ENCODE measurements around the gene ASB6. TPM values are rescaled to one million over a fixed set of nuclear protein-coding genes. Genes with fewer than 3 reads are reported as not detected.
"Not testable (repeated sequence)": the region's sequence is repeated elsewhere in the genome, so short reads cannot be mapped to it uniquely, and the experiment has no call there.

ASB6 gene
- total RNA-seq, 1 donor = 17.8 TPM

- Histone ChIP-seq H3K4me1 (ENCODE audit: insufficient read depth, low read length) (peaks cover 46% of the 10 kb centered on the region), H3K4me3 (ENCODE audit: low read length) (no peak overlapping the region), H3K27me3 (ENCODE audit: insufficient read depth, low read length) (no peaks in the 10 kb centered on the region), H3K9me3 (ENCODE audit: low read depth, low read length) (no peaks in the 10 kb centered on the region)
These were observed 37.2 kb downstream of the ASB6 start for GRCh38 chr9:129604766-129605163.

GRCh38 chr9:129604056-129604765 is 37.7 kb downstream of the ASB6 start:
- H3K9me3 ChIP-seq (ENCODE audit: low read depth, low read length) = no peaks in the 10 kb centered on the region
- H3K4me1 ChIP-seq (ENCODE audit: insufficient read depth, low read length) = peaks cover 41% of the 10 kb centered on the region
- no peaks in the 10 kb centered on the region for H3K27me3 ChIP-seq (ENCODE audit: insufficient read depth, low read length)

GRCh38 chr9:129602598-129603415 is 39.1 kb downstream of the ASB6 start:
- Histone ChIP-seq H3K4me3 (ENCODE audit: low read length) (no peak overlapping the region), H3K4me1 (ENCODE audit: insufficient read depth, low read length) (peaks cover 36% of the 10 kb centered on the region), H3K27me3 (ENCODE audit: insufficient read depth, low read length) (peaks cover 4% of the 10 kb centered on the region), H3K9me3 (ENCODE audit: low read depth, low read length) (no peaks in the 10 kb centered on the region)

More at GRCh38 chr9:129604056-129604765, 37.7 kb downstream of the ASB6 start:
- H3K4me3 ChIP-seq (ENCODE audit: low read length) = no peak overlapping the region

GRCh38 chr9:129601082-129601674 is 40.8 kb downstream of the ASB6 start:
- H3K4me3 ChIP-seq (ENCODE audit: low read length) = no peak overlapping the region
- peaks cover 37% of the 10 kb centered on the region for H3K4me1 ChIP-seq (ENCODE audit: insufficient read depth, low read length)
- H3K27me3 ChIP-seq (ENCODE audit: insufficient read depth, low read length) = peaks cover 6% of the 10 kb centered on the region
- no peaks in the 10 kb centered on the region for H3K9me3 ChIP-seq (ENCODE audit: low read depth, low read length)

- H3K9me3 ChIP-seq (ENCODE audit: low read depth, low read length) = no peaks in the 10 kb centered on the region
- no peak overlapping the region for H3K4me3 ChIP-seq (ENCODE audit: low read length)
- peaks cover 6% of the 10 kb centered on the region for H3K27me3 ChIP-seq (ENCODE audit: insufficient read depth, low read length)
- peaks cover 56% of the 10 kb centered on the region for H3K4me1 ChIP-seq (ENCODE audit: insufficient read depth, low read length)
These were observed 43.8 kb downstream of the ASB6 start for GRCh38 chr9:129598089-129598596.

GRCh38 chr9:129597355-129598088 is 44.4 kb downstream of the ASB6 start:
- Histone ChIP-seq H3K9me3 (ENCODE audit: low read depth, low read length) (no peaks in the 10 kb centered on the region), H3K4me1 (ENCODE audit: insufficient read depth, low read length) (peaks cover 51% of the 10 kb centered on the region), H3K4me3 (ENCODE audit: low read length) (peak overlapping the region; percentile 10), H3K27me3 (ENCODE audit: insufficient read depth, low read length) (peaks cover 6% of the 10 kb centered on the region)

- peaks cover 48% of the 10 kb centered on the region for H3K4me1 ChIP-seq (ENCODE audit: insufficient read depth, low read length)
These were observed 45.2 kb downstream of the ASB6 start for GRCh38 chr9:129596541-129597331.

GRCh38 chr9:129595903-129596540 is 45.9 kb downstream of the ASB6 start:
- Histone ChIP-seq H3K4me3 (ENCODE audit: low read length) (no peak overlapping the region), H3K9me3 (ENCODE audit: low read depth, low read length) (no peaks in the 10 kb centered on the region), H3K4me1 (ENCODE audit: insufficient read depth, low read length) (peaks cover 48% of the 10 kb centered on the region), H3K27me3 (ENCODE audit: insufficient read depth, low read length) (peaks cover 6% of the 10 kb centered on the region)

More at GRCh38 chr9:129596541-129597331, 45.2 kb downstream of the ASB6 start:
- Histone ChIP-seq H3K27me3 (ENCODE audit: insufficient read depth, low read length) (peaks cover 6% of the 10 kb centered on the region), H3K9me3 (ENCODE audit: low read depth, low read length) (no peaks in the 10 kb centered on the region), H3K4me3 (ENCODE audit: low read length) (no peak overlapping the region)

GRCh38 chr9:129595311-129595741 is 46.6 kb downstream of the ASB6 start:
- Histone ChIP-seq H3K4me1 (ENCODE audit: insufficient read depth, low read length) (peaks cover 48% of the 10 kb centered on the region), H3K4me3 (ENCODE audit: low read length) (no peak overlapping the region), H3K27me3 (ENCODE audit: insufficient read depth, low read length) (peaks cover 6% of the 10 kb centered on the region), H3K9me3 (ENCODE audit: low read depth, low read length) (no peaks in the 10 kb centered on the region)

GRCh38 chr9:129594632-129595031 is 47.3 kb downstream of the ASB6 start:
- no peaks in the 10 kb centered on the region for H3K9me3 ChIP-seq (ENCODE audit: low read depth, low read length)
- peaks cover 6% of the 10 kb centered on the region for H3K27me3 ChIP-seq (ENCODE audit: insufficient read depth, low read length)
- H3K4me1 ChIP-seq (ENCODE audit: insufficient read depth, low read length) = peaks cover 48% of the 10 kb centered on the region
- no peak overlapping the region for H3K4me3 ChIP-seq (ENCODE audit: low read length)

GRCh38 chr9:129592790-129593189 is 49.2 kb downstream of the ASB6 start:
- H3K27me3 ChIP-seq (ENCODE audit: insufficient read depth, low read length) = not testable (repeated sequence)

GRCh38 chr9:129591916-129592315 is 50.0 kb downstream of the ASB6 start:
- Histone ChIP-seq H3K9me3 (ENCODE audit: low read depth, low read length) (no peaks in the 10 kb centered on the region), H3K4me3 (ENCODE audit: low read length) (no peak overlapping the region), H3K4me1 (ENCODE audit: insufficient read depth, low read length) (peaks cover 33% of the 10 kb centered on the region), H3K27me3 (ENCODE audit: insufficient read depth, low read length) (no peaks in the 10 kb centered on the region)

More at GRCh38 chr9:129592790-129593189, 49.2 kb downstream of the ASB6 start:
- peaks cover 39% of the 10 kb centered on the region for H3K4me1 ChIP-seq (ENCODE audit: insufficient read depth, low read length)
- not testable (repeated sequence) for H3K9me3 ChIP-seq (ENCODE audit: low read depth, low read length); H3K4me3 ChIP-seq (ENCODE audit: low read length)

GRCh38 chr9:129590466-129590865 is 51.5 kb downstream of the ASB6 start:
- Histone ChIP-seq H3K4me3 (ENCODE audit: low read length) (no peak overlapping the region), H3K9me3 (ENCODE audit: low read depth, low read length) (no peaks in the 10 kb centered on the region), H3K4me1 (ENCODE audit: insufficient read depth, low read length) (peaks cover 18% of the 10 kb centered on the region), H3K27me3 (ENCODE audit: insufficient read depth, low read length) (no peaks in the 10 kb centered on the region)

All from mononuclear cell (primary cell).